ENCODE results near the gene LGALS9C. TPM values are rescaled to one million over a fixed set of nuclear protein-coding genes. Genes with fewer than 3 reads are reported as not detected.

LGALS9C gene
- not detected in 2 replicates for total RNA-seq

DNA sequence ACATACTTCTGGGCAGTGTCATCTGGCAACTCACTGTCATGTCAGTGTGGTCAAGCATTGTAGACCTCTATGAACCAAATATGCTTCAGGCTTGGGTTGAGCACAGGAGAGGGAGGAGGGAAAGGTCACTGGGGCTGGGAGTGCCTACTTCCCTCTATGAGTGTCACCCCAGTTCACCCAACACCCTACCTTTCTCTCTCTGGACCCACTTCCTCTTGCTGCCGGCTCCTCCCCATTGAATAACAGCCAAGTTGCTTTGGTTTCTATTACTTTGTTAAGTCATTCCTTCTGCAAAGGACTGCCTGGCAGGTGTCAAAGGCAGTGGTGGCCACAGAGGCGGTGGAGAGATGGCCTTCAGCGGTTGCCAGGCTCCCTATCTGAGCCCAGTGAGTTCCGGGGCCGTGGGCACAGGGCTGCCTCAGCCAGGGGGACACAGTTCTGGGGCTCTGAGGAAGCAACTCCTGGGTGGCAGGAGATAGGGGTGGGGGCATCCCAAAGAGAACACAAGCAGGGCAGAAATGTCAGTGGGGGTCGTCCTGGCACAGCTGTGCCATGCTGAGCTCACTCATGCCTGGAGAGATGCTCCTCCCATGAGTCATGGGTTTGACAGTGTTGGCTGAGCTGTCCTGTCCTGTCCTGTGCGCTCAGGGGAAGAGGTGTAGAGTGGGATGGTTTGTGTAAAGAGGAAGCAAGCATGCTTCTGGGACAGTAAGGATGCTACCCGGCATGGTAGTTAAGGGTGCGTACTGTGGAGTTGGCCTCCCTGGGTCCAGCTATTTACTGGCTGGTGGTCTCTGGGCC is at the start of gene LGALS9C:
TSS of gene LGALS9C (plus strand) at position 282 of the 801 bp plus-strand sequence. CDS start at position 348, 66 bp downstream.

Other genes with a start within 250 kb of the LGALS9C start
- gene FLII, start 218.1 kb upstream of the LGALS9C start, total RNA-seq = 172 and 224 TPM in 2 replicates
- gene MIEF2, start 216.1 kb upstream of the LGALS9C start, total RNA-seq = 10.5 and 13.7 TPM in 2 replicates
- 19.7 and 22.4 TPM in 2 replicates for gene TOP3A, start 161.8 kb upstream of the LGALS9C start, total RNA-seq
- gene SMCR8, start 161.5 kb upstream of the LGALS9C start, total RNA-seq = 9.3 and 12.5 TPM in 2 replicates
- 15.0 and 15.2 TPM in 2 replicates for gene SHMT1, start 113.2 kb upstream of the LGALS9C start, total RNA-seq
- 0.08 TPM in 1 of 2 replicates, not detected in the other for gene EVPLL, start 99.0 kb upstream of the LGALS9C start, total RNA-seq
- gene TBC1D28, start 167.6 kb downstream of the LGALS9C start, total RNA-seq = not detected in 2 replicates
- gene FOXO3B, start 205.5 kb downstream of the LGALS9C start, total RNA-seq = 4.9 and 14.9 TPM in 2 replicates